H9 (cell line): ENCODE measurements around the gene ABTB1. TPM values are rescaled to one million over a fixed set of nuclear protein-coding genes. Genes with fewer than 3 reads are reported as not detected.

Experiments
- DNase-seq: peaks from one replicate; pipeline ENCODE4 v3.0.0-alpha.2; 2017
- H2AFZ ChIP-seq: one replicate; pipeline ENCODE4 v1.6.1; 2013; ENCODE audit warnings: mild to moderate bottlenecking, low read length, control low read depth, moderate library complexity
- H2AK5ac ChIP-seq: 2 replicates; pipeline ENCODE4 v1.6.1; 2013; ENCODE audit warnings: low read length, control low read depth, mixed read lengths; ENCODE audit not compliant: insufficient read length
- H2BK120ac ChIP-seq: one replicate; pipeline ENCODE4 v1.6.1; 2013; ENCODE audit warnings: low read depth, mild to moderate bottlenecking, low read length, control low read depth, inconsistent platforms; ENCODE audit not compliant: poor library complexity, severe bottlenecking
- H2BK12ac ChIP-seq: 2 replicates; pipeline ENCODE4 v1.6.1; 2013; ENCODE audit warnings: low read length, control low read depth, mixed read lengths, low read depth; ENCODE audit not compliant: insufficient read length
- H2BK15ac ChIP-seq: 2 replicates; pipeline ENCODE4 v1.6.1; 2013; ENCODE audit warnings: low read depth, low read length, control low read depth
- H2BK20ac ChIP-seq: one replicate; pipeline ENCODE4 v1.6.1; 2013; ENCODE audit warnings: low read depth, mild to moderate bottlenecking, low read length, control low read depth, inconsistent platforms; ENCODE audit not compliant: poor library complexity, severe bottlenecking
- H2BK5ac ChIP-seq: 2 replicates; pipeline ENCODE4 v1.6.1; 2013; ENCODE audit warnings: low read length, control low read depth, mixed read lengths; ENCODE audit not compliant: insufficient read length
- H3K14ac ChIP-seq: 2 replicates; pipeline ENCODE4 v1.6.1; 2013; ENCODE audit warnings: low read length, control low read depth; ENCODE audit not compliant: insufficient read depth
- H3K18ac ChIP-seq: 2 replicates; pipeline ENCODE4 v1.6.1; 2013; ENCODE audit warnings: low read depth, mild to moderate bottlenecking, mixed read lengths, low read length, control low read depth; ENCODE audit not compliant: insufficient read length
- H3K23ac ChIP-seq: 2 replicates; pipeline ENCODE4 v1.6.1; 2013; ENCODE audit warnings: low read length, control low read depth, mixed read lengths, low read depth; ENCODE audit not compliant: insufficient read length
- H3K23me2 ChIP-seq: 2 replicates; pipeline ENCODE4 v1.6.1; 2013; ENCODE audit warnings: low read depth, mild to moderate bottlenecking, mixed read lengths, low read length, control low read depth; ENCODE audit not compliant: insufficient read length, poor library complexity, severe bottlenecking
- H3K27ac ChIP-seq: 2 replicates; pipeline ENCODE4 v1.5.1; 2013; ENCODE audit warnings: low read length, control low read depth, mixed read lengths, low read depth; ENCODE audit not compliant: insufficient read length
- H3K27me3 ChIP-seq: 2 replicates; pipeline ENCODE4 v1.6.1; 2013; ENCODE audit warnings: low read length, control low read depth, inconsistent platforms; ENCODE audit not compliant: insufficient read depth
- H3K4ac ChIP-seq: 2 replicates; pipeline ENCODE4 v1.6.1; 2013; ENCODE audit warnings: low read depth, mild to moderate bottlenecking, control low read depth, inconsistent platforms, low read length, moderate library complexity
- H3K4me1 ChIP-seq: 2 replicates; pipeline ENCODE4 v1.6.1; 2013; ENCODE audit warnings: low read length, control low read depth, inconsistent platforms; ENCODE audit not compliant: insufficient read depth
- H3K4me2 ChIP-seq: 2 replicates; pipeline ENCODE4 v1.6.1; 2013; ENCODE audit warnings: low read length, control low read depth, mixed read lengths; ENCODE audit not compliant: insufficient read length, insufficient read depth
- H3K56ac ChIP-seq: 2 replicates; pipeline ENCODE4 v1.6.1; 2013; ENCODE audit warnings: low read depth, mild to moderate bottlenecking, mixed read lengths, low read length, control low read depth; ENCODE audit not compliant: insufficient read length
- H3K79me1 ChIP-seq: 2 replicates; pipeline ENCODE4 v1.6.1; 2013; ENCODE audit warnings: low read depth, mild to moderate bottlenecking, moderate library complexity, low read length, control low read depth, inconsistent platforms; ENCODE audit not compliant: insufficient read depth, poor library complexity, severe bottlenecking
- H3K79me2 ChIP-seq: 2 replicates; pipeline ENCODE4 v1.6.1; 2013; ENCODE audit warnings: low read length, control low read depth, inconsistent platforms; ENCODE audit not compliant: insufficient read depth
- H3K9ac ChIP-seq: 2 replicates; pipeline ENCODE4 v1.6.1; 2013; ENCODE audit warnings: low read length, control low read depth, mixed read lengths; ENCODE audit not compliant: insufficient read length; ENCODE audit errors: extremely low read depth
- H3K9me3 ChIP-seq: one replicate; pipeline ENCODE4 v1.6.1; 2013; ENCODE audit warnings: low read depth, low read length, inconsistent platforms; ENCODE audit not compliant: control insufficient read depth
- H3T11ph ChIP-seq: one replicate; pipeline ENCODE4 v1.6.1; 2013; ENCODE audit warnings: mild to moderate bottlenecking, low read length, control low read depth, inconsistent platforms
- H4K20me1 ChIP-seq: one replicate; pipeline ENCODE4 v1.6.1; 2013; ENCODE audit not compliant: control insufficient read depth, insufficient read length, insufficient read depth
- H4K5ac ChIP-seq: 2 replicates; pipeline ENCODE4 v1.6.1; 2013; ENCODE audit warnings: low read depth, mild to moderate bottlenecking, mixed read lengths, low read length, control low read depth; ENCODE audit not compliant: insufficient read length
- H4K8ac ChIP-seq: replicated peaks from 2 replicates; pipeline ENCODE4 v1.6.1; 2013; ENCODE audit warnings: low read length, control low read depth, mixed read lengths, low read depth; ENCODE audit not compliant: insufficient read length
- H4K91ac ChIP-seq: 2 replicates; pipeline ENCODE4 v1.6.1; 2013; ENCODE audit warnings: low read depth, mild to moderate bottlenecking, moderate library complexity, mixed read lengths, low read length, control low read depth; ENCODE audit not compliant: insufficient read length
- H3K27ac Mint-ChIP-seq, 3 experiments: 2 replicates in 2 of 3; 3 replicates in 1 of 3; pipeline ENCODE4 v1.8.0; 2020 to 2021; ENCODE audit warnings: mixed read lengths in 3 of 3, mild to moderate bottlenecking in 1 of 3, moderate library complexity in 1 of 3
- H3K27me3 Mint-ChIP-seq: 2 replicates; pipeline ENCODE4 v1.8.0; 2021; ENCODE audit warnings: low read depth, mild to moderate bottlenecking, moderate library complexity, mixed read lengths
- H3K36me3 Mint-ChIP-seq, 3 experiments: 2 replicates in 2 of 3; 3 replicates in 1 of 3; pipeline ENCODE4 v1.8.0; 2020 to 2021; ENCODE audit warnings: low read depth in 3 of 3, mixed read lengths in 3 of 3; ENCODE audit not compliant: insufficient read depth in 1 of 3
- H3K4me1 Mint-ChIP-seq, 2 experiments: 2 replicates each; pipeline ENCODE4 v1.8.0; 2020; ENCODE audit warnings: mixed read lengths in 2 of 2
- H3K4me3 Mint-ChIP-seq, 2 experiments: 2 replicates in 1 of 2; 3 replicates in 1 of 2; pipeline ENCODE4 v1.8.0; 2020 to 2021; ENCODE audit warnings: mild to moderate bottlenecking in 2 of 2, mixed read lengths in 2 of 2, moderate library complexity in 1 of 2
- H3K9me3 Mint-ChIP-seq, 2 experiments: 2 replicates in 1 of 2; 3 replicates in 1 of 2; pipeline ENCODE4 v1.8.0; 2020; ENCODE audit warnings: mild to moderate bottlenecking in 2 of 2, mixed read lengths in 2 of 2, moderate library complexity in 1 of 2
- total RNA-seq: library from RNA; stranded (reverse); gene quantifications from 2 replicates; pipeline ENCODE4 v1.2.1, GENCODE V29; 2021
- TF ChIP-seq, protein P1 (sequence below): fragments of 200-600 bp; sonication (generic); conservative IDR thresholded peaks from 3 replicates; pipeline ENCODE4 v1.8.0; 2021; ENCODE audit warnings: antibody characterized with exemption, mild to moderate bottlenecking

ABTB1 gene
- total RNA-seq, 1 experiment from 2014 or later = 6.2 TPM

DNA sequence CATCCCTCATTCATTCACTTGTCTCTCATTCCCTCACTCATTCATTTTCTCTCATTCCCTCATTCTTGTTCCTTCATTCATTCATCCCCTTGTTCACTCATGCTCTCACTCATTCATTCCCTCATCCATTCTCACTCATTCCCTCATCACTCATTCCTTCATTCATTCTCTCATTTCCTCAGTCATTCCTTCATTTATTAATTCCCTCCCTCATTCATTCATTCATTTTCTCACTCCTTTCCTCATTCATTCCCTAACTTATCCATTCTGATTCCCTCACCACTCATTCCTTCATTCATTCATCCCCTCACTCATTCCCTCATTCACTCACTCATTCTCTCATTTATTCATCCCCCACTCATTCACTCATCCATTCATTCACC is 13.8 kb downstream of the ABTB1 start:
- Histone ChIP-seq H2AFZ (no peak overlapping the region), H3K4ac (no peak overlapping the region), H3K23me2 (no peaks in the 10 kb centered on the region)

More for the DNA sequence above, 13.8 kb downstream of the ABTB1 start:
- H2BK15ac ChIP-seq = no peak overlapping the region
- TF ChIP-seq, protein P1, sequence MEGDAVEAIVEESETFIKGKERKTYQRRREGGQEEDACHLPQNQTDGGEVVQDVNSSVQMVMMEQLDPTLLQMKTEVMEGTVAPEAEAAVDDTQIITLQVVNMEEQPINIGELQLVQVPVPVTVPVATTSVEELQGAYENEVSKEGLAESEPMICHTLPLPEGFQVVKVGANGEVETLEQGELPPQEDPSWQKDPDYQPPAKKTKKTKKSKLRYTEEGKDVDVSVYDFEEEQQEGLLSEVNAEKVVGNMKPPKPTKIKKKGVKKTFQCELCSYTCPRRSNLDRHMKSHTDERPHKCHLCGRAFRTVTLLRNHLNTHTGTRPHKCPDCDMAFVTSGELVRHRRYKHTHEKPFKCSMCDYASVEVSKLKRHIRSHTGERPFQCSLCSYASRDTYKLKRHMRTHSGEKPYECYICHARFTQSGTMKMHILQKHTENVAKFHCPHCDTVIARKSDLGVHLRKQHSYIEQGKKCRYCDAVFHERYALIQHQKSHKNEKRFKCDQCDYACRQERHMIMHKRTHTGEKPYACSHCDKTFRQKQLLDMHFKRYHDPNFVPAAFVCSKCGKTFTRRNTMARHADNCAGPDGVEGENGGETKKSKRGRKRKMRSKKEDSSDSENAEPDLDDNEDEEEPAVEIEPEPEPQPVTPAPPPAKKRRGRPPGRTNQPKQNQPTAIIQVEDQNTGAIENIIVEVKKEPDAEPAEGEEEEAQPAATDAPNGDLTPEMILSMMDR = no peak
- no peak overlapping the region for H4K5ac ChIP-seq
- no peak overlapping the region for H3K4me3 Mint-ChIP-seq
- H3K9ac ChIP-seq = no peak overlapping the region
- H3K27me3 Mint-ChIP-seq = no peaks in the 10 kb centered on the region; the same call in 1 of the 2 replicates
- no peak overlapping the region for H3K18ac ChIP-seq
- no peak overlapping the region for H2BK5ac ChIP-seq
- no peak overlapping the region for H3K56ac ChIP-seq
- no peak overlapping the region for H2BK20ac ChIP-seq
- H3K14ac ChIP-seq = no peak overlapping the region
- H2BK12ac ChIP-seq = no peak overlapping the region
- H3K23ac ChIP-seq = no peak overlapping the region
- H3K27me3 ChIP-seq = no peaks in the 10 kb centered on the region; the same call in 1 of the 2 replicates
- H3K4me1 Mint-ChIP-seq = peaks cover 15 to 17% of the 10 kb centered on the region in 2 experiments
- H3K9me3 Mint-ChIP-seq = no peaks in the 10 kb centered on the region
- no peaks in the 10 kb centered on the region for H3K79me2 ChIP-seq
- H3K4me1 ChIP-seq = no peaks in the 10 kb centered on the region; the same call in 1 of the 2 replicates
- no peaks in the 10 kb centered on the region for H4K20me1 ChIP-seq
- no peak overlapping the region for H3K27ac Mint-ChIP-seq
- no peak overlapping the region for H3K27ac ChIP-seq
- no peak overlapping the region for H3K4me2 ChIP-seq
- DNase-seq = no peak
- H2AK5ac ChIP-seq = no peak overlapping the region
- no peak overlapping the region for H2BK120ac ChIP-seq
- no peak overlapping the region for H4K91ac ChIP-seq
- H3K79me1 ChIP-seq = no peaks in the 10 kb centered on the region
- no peaks in the 10 kb centered on the region for H3K9me3 ChIP-seq
- no peak overlapping the region for H4K8ac ChIP-seq
- H3K36me3 Mint-ChIP-seq = no peaks in the 10 kb centered on the region
- no peak overlapping the region for H3T11ph ChIP-seq
